HEK293 (cell line): ENCODE results near the gene MPG.

ENCODE experiments used
- CTCF ChIP-seq: fragments of 450-650 bp; formaldehyde crosslinking; IDR thresholded peaks from 2 replicates; pipeline ENCODE4 v1.5.1; 2016; ENCODE audit warnings: missing biosample characterization, missing genetic modification characterization
- PATZ1 ChIP-seq: fragments of 450-650 bp; formaldehyde crosslinking; IDR thresholded peaks from 2 replicates; pipeline ENCODE4 v1.5.1; 2016; ENCODE audit warnings: missing biosample characterization, missing genetic modification characterization
- SALL2 ChIP-seq: fragments of 450-650 bp; formaldehyde crosslinking; IDR thresholded peaks from 2 replicates; pipeline ENCODE4 v1.5.0; 2017; ENCODE audit warnings: missing biosample characterization, mild to moderate bottlenecking, missing genetic modification characterization, borderline replicate concordance
- TCF7L2 ChIP-seq: IDR thresholded peaks from 2 replicates; pipeline ENCODE4 v1.6.1; 2011; ENCODE audit warnings: low read depth, mild to moderate bottlenecking, inconsistent platforms, low read length, moderate library complexity, borderline replicate concordance
- YY1 ChIP-seq: fragments of 450-650 bp; formaldehyde crosslinking; IDR thresholded peaks from 2 replicates; pipeline ENCODE4 v1.5.1; 2018; ENCODE audit warnings: missing biosample characterization, missing genetic modification characterization
- ZFHX2 ChIP-seq: fragments of 450-650 bp; formaldehyde crosslinking; conservative IDR thresholded peaks from 2 replicates; pipeline ENCODE4 v1.5.1; 2016; ENCODE audit warnings: missing biosample characterization, missing genetic modification characterization
- ZNF214 ChIP-seq: fragments of 450-650 bp; formaldehyde crosslinking; IDR thresholded peaks from 2 replicates; pipeline ENCODE4 v1.5.1; 2017; ENCODE audit warnings: missing biosample characterization, mild to moderate bottlenecking, missing genetic modification characterization, borderline replicate concordance
- ZNF585B ChIP-seq: fragments of 450-650 bp; formaldehyde crosslinking; IDR thresholded peaks from 2 replicates; pipeline ENCODE4 v1.5.1; 2016; ENCODE audit warnings: missing biosample characterization, missing genetic modification characterization
- TF ChIP-seq, protein P1 (sequence below): fragments of 450-650 bp; formaldehyde crosslinking; IDR thresholded peaks from 2 replicates; pipeline ENCODE4 v1.5.1; 2016; ENCODE audit warnings: missing biosample characterization, missing genetic modification characterization
- TF ChIP-seq, protein P2 (sequence below): IDR thresholded peaks from 2 replicates; pipeline ENCODE4 v1.6.1; 2011; ENCODE audit warnings: mild to moderate bottlenecking, low read depth, low read length, borderline replicate concordance

- TF ChIP-seq CTCF (no peak), ZNF585B (no peak), TCF7L2 (no peak), YY1 (tag by site-specific recombination) (no peak), SALL2 (no peak), ZNF214 (no peak), ZFHX2 (tag by site-specific recombination) (no peak), PATZ1 (tag by site-specific recombination) (no peak)
- TF ChIP-seq, protein P1, sequence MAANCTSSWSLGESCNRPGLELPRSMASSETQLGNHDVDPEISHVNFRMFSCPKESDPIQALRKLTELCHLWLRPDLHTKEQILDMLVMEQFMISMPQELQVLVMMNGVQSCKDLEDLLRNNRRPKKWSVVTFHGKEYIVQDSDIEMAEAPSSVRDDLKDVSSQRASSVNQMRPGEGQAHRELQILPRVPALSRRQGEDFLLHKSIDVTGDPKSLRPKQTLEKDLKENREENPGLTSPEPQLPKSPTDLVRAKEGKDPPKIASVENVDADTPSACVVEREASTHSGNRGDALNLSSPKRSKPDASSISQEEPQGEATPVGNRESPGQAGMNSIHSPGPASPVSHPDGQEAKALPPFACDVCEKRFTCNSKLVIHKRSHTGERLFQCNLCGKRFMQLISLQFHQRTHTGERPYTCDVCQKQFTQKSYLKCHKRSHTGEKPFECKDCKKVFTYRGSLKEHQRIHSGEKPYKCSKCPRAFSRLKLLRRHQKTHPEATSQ (tag by site-specific recombination) = no peak
- TF ChIP-seq, protein P2, sequence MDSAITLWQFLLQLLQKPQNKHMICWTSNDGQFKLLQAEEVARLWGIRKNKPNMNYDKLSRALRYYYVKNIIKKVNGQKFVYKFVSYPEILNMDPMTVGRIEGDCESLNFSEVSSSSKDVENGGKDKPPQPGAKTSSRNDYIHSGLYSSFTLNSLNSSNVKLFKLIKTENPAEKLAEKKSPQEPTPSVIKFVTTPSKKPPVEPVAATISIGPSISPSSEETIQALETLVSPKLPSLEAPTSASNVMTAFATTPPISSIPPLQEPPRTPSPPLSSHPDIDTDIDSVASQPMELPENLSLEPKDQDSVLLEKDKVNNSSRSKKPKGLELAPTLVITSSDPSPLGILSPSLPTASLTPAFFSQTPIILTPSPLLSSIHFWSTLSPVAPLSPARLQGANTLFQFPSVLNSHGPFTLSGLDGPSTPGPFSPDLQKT = no peak
Observed at GRCh38 chr16:60929-61878, 16.8 kb upstream of the MPG start.
